Ovary (tissue), 3 donors: ENCODE results near the gene ATG9B.

ENCODE experiments used
- CTCF ChIP-seq, 3 donors: fragments of 450-650 bp in 2 of 3; fragments of 200-600 bp in 1 of 3; IDR thresholded peaks; one replicate each; pipeline versions ENCODE4 v1.5.1 to v1.8.0; 2016 to 2022; ENCODE audit warnings: antibody characterized with exemption in 3 of 3, mild to moderate bottlenecking in 1 of 3
- EP300 ChIP-seq: sonication (generic); formaldehyde crosslinking; IDR thresholded peaks from one replicate; pipeline ENCODE4 v1.6.1; 2017; ENCODE audit warnings: antibody characterized with exemption
- POLR2A ChIP-seq: fragments of 450-650 bp; IDR thresholded peaks from one replicate; pipeline ENCODE4 v1.6.1; 2017; ENCODE audit warnings: antibody characterized with exemption, mild to moderate bottlenecking, moderate library complexity
- donor health status: DM: no; HTN: no; CAD: no.

GRCh38 chr7:151060416-151061212, 36.3 kb upstream of the ATG9B start:
- TF ChIP-seq CTCF (IDR thresholded peaks at IDR 0.05), result no peak
- TF ChIP-seq POLR2A, result no peak
- no peak for TF ChIP-seq EP300
